Measurements from ENCODE around the gene NT5C. TPM values are rescaled to one million over a fixed set of nuclear protein-coding genes. Genes with fewer than 3 reads are reported as not detected.
A peak's percentile ranks its signal among the peaks of the same experiment; 100 is the strongest.
"Not testable (repeated sequence)": the region's sequence is repeated elsewhere in the genome, so short reads cannot be mapped to it uniquely, and the experiment has no call there.

NT5C gene
- total RNA-seq, 1 donor from 2014 or later = 13.5 TPM

DNA sequence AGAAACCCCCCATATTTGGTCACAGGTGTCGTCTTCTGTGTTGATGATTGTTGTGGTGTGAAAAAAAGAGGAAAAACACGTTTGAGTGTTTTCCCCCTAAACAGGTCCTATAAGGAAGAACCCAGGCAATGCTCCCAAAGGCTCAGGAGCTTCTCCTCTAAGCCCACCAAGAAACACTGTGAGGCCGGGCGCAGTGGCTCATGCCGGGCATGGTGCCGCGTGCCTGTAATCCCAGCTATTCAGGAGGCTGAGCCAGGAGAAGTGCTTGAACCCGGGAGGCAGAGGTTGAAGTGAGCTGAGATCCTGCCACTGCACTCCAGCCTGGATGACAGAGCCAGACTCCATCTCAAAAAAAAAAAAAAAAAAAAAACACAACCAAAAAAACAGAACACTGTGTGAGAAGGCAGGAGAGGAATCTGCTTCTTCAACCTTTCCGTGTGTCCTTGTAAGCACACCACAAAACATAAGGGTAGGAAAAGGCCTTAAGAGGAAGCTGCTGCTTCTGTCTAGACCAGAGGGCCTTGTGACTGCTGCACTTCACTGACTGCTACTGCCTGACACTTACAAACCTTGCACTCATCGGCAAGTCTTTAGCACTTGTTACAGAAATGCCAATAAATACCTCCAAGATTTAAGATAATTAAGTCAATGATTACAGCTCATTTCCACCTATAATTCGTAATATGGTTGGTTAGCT is 13.4 kb upstream of the NT5C start:
- no peak overlapping the region for H3K4me3 Mint-ChIP-seq (ENCODE audit: unreplicated experiment)
- no peak for DNase-seq (ENCODE audit: low spot score)
- peaks cover 2% of the 10 kb centered on the region for H3K27me3 Mint-ChIP-seq (ENCODE audit: unreplicated experiment)
- TF ChIP-seq, protein P1, sequence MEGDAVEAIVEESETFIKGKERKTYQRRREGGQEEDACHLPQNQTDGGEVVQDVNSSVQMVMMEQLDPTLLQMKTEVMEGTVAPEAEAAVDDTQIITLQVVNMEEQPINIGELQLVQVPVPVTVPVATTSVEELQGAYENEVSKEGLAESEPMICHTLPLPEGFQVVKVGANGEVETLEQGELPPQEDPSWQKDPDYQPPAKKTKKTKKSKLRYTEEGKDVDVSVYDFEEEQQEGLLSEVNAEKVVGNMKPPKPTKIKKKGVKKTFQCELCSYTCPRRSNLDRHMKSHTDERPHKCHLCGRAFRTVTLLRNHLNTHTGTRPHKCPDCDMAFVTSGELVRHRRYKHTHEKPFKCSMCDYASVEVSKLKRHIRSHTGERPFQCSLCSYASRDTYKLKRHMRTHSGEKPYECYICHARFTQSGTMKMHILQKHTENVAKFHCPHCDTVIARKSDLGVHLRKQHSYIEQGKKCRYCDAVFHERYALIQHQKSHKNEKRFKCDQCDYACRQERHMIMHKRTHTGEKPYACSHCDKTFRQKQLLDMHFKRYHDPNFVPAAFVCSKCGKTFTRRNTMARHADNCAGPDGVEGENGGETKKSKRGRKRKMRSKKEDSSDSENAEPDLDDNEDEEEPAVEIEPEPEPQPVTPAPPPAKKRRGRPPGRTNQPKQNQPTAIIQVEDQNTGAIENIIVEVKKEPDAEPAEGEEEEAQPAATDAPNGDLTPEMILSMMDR (IDR thresholded peaks at IDR 0.05; ENCODE audit: unreplicated experiment) = no peak
- H3K9me3 Mint-ChIP-seq (ENCODE audit: unreplicated experiment) = no peaks in the 10 kb centered on the region
- H3K4me1 Mint-ChIP-seq (ENCODE audit: unreplicated experiment) = peaks cover 3% of the 10 kb centered on the region
- peaks cover 28% of the 10 kb centered on the region for H3K36me3 Mint-ChIP-seq (ENCODE audit: low read depth, unreplicated experiment)
- H3K27ac Mint-ChIP-seq (ENCODE audit: unreplicated experiment) = no peak overlapping the region

DNA sequence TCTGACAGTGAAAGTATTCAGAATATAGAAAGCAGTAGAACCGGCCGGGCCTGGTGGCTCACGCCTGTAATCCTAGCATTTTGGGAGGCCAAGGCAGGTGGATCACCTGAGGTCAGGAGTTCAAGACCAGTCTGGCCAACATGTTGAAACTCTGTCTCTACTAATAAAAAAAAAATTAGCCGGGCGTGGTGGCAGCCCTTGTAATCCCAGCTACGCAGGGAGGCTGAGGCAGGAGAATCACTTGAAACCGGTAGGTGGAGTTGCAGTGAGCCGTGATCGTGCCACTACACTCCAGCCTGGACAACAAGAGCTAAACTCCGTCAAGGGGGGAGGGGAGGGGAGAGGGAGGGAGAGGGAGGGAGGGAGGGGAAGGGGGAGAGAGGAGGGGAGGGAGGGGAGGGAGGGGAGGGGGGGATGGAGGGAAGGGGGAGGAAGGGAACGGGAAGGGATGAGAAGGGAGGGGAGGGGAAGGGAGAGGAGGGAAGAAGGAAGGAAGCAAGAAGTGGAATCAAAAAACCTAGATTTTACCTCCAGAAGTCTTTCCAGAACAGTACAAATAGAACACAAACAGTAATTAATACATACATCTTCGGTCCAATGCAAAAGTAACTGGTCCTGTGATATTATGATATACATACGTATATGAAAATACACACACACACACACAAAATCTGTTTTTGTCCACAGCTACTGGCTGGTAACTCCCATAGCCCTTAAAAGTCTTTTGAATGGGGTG is 10.9 kb upstream of the NT5C start:
- Mint-ChIP-seq H3K4me1 (ENCODE audit: unreplicated experiment) (no peaks in the 10 kb centered on the region), H3K36me3 (ENCODE audit: low read depth, unreplicated experiment) (peaks cover 19% of the 10 kb centered on the region), H3K27ac (ENCODE audit: unreplicated experiment) (no peak overlapping the region), H3K9me3 (ENCODE audit: unreplicated experiment) (no peaks in the 10 kb centered on the region), H3K4me3 (ENCODE audit: unreplicated experiment) (no peak overlapping the region), H3K27me3 (ENCODE audit: unreplicated experiment) (no peaks in the 10 kb centered on the region)
- no peak for DNase-seq (ENCODE audit: low spot score)
- TF ChIP-seq, protein P1 (IDR thresholded peaks at IDR 0.05; ENCODE audit: unreplicated experiment) = no peak

DNA sequence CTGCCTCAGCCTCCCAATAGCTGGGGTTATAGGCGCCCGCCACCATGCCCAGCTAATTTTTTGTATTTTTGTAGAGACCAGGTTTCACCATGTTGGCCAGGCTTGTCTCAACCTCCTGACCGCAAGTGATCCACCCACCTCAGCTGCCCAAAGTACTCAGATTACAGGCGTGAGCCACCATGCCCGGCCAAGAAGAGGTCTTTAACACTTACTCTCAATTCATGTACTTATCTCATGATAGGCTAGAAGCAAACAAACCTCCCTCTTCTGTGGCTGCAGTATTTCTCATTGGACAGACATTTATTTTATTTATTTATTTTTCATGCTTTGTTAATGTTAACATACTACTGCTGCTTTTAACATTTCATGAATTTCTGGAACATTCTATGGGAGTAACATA is 7.0 kb upstream of the NT5C start:
- peaks cover 14% of the 10 kb centered on the region for H3K36me3 Mint-ChIP-seq (ENCODE audit: low read depth, unreplicated experiment)
- no peaks in the 10 kb centered on the region for H3K9me3 Mint-ChIP-seq (ENCODE audit: unreplicated experiment)
- TF ChIP-seq, protein P1 (IDR thresholded peaks at IDR 0.05; ENCODE audit: unreplicated experiment) = no peak
- no peak for DNase-seq (ENCODE audit: low spot score)
- peaks cover 1% of the 10 kb centered on the region for H3K27me3 Mint-ChIP-seq (ENCODE audit: unreplicated experiment)
- no peak overlapping the region for H3K4me3 Mint-ChIP-seq (ENCODE audit: unreplicated experiment)
- no peaks in the 10 kb centered on the region for H3K4me1 Mint-ChIP-seq (ENCODE audit: unreplicated experiment)
- no peak overlapping the region for H3K27ac Mint-ChIP-seq (ENCODE audit: unreplicated experiment)

DNA sequence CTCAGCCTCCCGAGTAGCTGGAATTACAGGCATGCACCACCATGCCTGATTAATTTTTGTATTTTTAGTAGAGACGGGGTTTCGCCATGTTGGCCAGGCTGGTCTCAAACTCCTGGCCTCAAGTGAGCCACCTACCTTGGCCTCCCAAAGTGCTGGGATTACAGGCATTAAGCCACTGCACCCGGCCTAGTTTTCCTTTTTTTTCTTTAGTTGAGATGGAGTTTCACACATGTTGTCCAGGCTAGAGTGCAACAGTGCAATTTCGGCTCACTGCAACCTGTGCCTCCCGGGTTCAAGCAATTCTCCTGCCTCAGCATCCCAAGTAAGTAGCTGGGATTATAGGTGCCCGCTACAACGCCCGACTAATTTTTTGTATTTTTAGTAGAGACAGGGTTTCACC is 6.2 kb upstream of the NT5C start:
- not testable (repeated sequence) for H3K9me3 Mint-ChIP-seq (ENCODE audit: unreplicated experiment); H3K27me3 Mint-ChIP-seq (ENCODE audit: unreplicated experiment); H3K4me3 Mint-ChIP-seq (ENCODE audit: unreplicated experiment); H3K27ac Mint-ChIP-seq (ENCODE audit: unreplicated experiment); H3K4me1 Mint-ChIP-seq (ENCODE audit: unreplicated experiment); DNase-seq (ENCODE audit: low spot score)
- peaks cover 14% of the 10 kb centered on the region for H3K36me3 Mint-ChIP-seq (ENCODE audit: low read depth, unreplicated experiment)

DNA sequence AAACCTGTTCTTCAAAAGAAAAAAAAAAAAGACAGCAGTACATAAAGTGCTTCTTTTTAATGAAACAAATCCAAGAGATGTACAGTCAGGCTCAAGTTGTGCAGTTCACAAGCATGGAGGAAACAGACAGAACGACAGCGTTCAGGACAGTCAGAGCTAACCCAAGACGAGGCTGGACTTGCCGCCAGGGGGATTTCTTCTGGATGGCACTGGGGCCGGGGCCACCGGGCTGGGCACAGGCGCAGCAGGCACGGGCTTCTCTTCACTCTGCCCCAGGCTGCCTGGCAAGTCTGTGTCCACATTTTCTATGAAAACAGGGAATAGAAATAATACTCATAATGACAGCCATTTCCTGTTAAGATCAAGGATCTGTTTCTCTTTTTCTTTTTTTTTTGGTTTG is 4.4 kb upstream of the NT5C start:
- no peak for DNase-seq (ENCODE audit: low spot score)
- peak overlapping the region; percentile 57 for H3K4me3 Mint-ChIP-seq (ENCODE audit: unreplicated experiment)
- no peak overlapping the region for H3K27ac Mint-ChIP-seq (ENCODE audit: unreplicated experiment)
- peaks cover 6% of the 10 kb centered on the region for H3K27me3 Mint-ChIP-seq (ENCODE audit: unreplicated experiment)
- no peaks in the 10 kb centered on the region for H3K4me1 Mint-ChIP-seq (ENCODE audit: unreplicated experiment)
- TF ChIP-seq, protein P1 (IDR thresholded peaks at IDR 0.05; ENCODE audit: unreplicated experiment) = no peak
- peaks cover 18% of the 10 kb centered on the region for H3K36me3 Mint-ChIP-seq (ENCODE audit: low read depth, unreplicated experiment)
- H3K9me3 Mint-ChIP-seq (ENCODE audit: unreplicated experiment) = no peaks in the 10 kb centered on the region
